Left lung (tissue), 10 donors: ENCODE measurements around the gene ZNF654. TPM values are rescaled to one million over a fixed set of nuclear protein-coding genes. Genes with fewer than 3 reads are reported as not detected.
"Not testable (repeated sequence)": the region's sequence is repeated elsewhere in the genome, so short reads cannot be mapped to it uniquely, and the experiment has no call there.

Source experiments
- ATAC-seq: fragments of 200-7000 bp; cut with Tn5 transposase; one replicate; pipeline ENCODE4 v1.9.1; 2020; ENCODE audit warnings: moderate library complexity
- DNase-seq, 4 donors: peaks; one replicate each; pipeline ENCODE4 v3.0.0-alpha.2; 2013 to 2020
- H3K27ac ChIP-seq, 2 donors: fragments of 200-600 bp; sonication (generic) in 1 of 2; one replicate each; pipeline versions ENCODE4 v1.5.0 to v1.8.0; 2020 to 2021
- H3K27me3 ChIP-seq, 2 donors: fragments of 200-600 bp; sonication (generic) in 1 of 2; one replicate each; pipeline versions ENCODE4 v1.5.0 to v1.8.0; 2020 to 2021
- H3K36me3 ChIP-seq, 2 donors: fragments of 200-600 bp; sonication (generic) in 1 of 2; one replicate each; pipeline versions ENCODE4 v1.5.0 to v1.8.0; 2020 to 2021
- H3K4me1 ChIP-seq, 2 donors: fragments of 200-600 bp; one replicate each; pipeline ENCODE4 v1.8.0; 2021
- H3K4me3 ChIP-seq, 2 donors: fragments of 200-600 bp; sonication (generic) in 1 of 2; one replicate each; pipeline versions ENCODE4 v1.5.0 to v1.8.0; 2020 to 2021; ENCODE audit warnings: mild to moderate bottlenecking in 1 of 2
- H3K9me3 ChIP-seq, 2 donors: fragments of 200-600 bp; sonication (generic) in 1 of 2; one replicate each; pipeline versions ENCODE4 v1.5.0 to v1.8.0; 2020 to 2021
- CTCF ChIP-seq, 2 donors: fragments of 200-600 bp; sonication (generic) in 1 of 2; IDR thresholded peaks; one replicate each; pipeline versions ENCODE4 v1.5.0 to v1.8.0; 2021; ENCODE audit warnings: antibody characterized with exemption in 2 of 2
- intact Hi-C, 2 donors: fragments of 100-400 bp; cut with DNase I; formaldehyde crosslinking; loops; one replicate each; pipeline versions ENCODE4 v1.11.2 to v1.14.2; 2022
- polyA plus RNA-seq, 6 donors: library from polyadenylated mRNA; unstranded; fragments of 120-200 nt; gene quantifications; one replicate each; pipeline ENCODE4 v1.2.1, GENCODE V29; 2013; ENCODE audit not compliant: insufficient read length in 6 of 6
- total RNA-seq, 2 donors: library from RNA; stranded (reverse); fragmentation: NEBNext Ultra II Directional; extraction: Animal tissue kit (Norgen Biotek cat#: 25700); gene quantifications; one replicate each; pipeline ENCODE4 v1.2.1, GENCODE V29; 2021
- donor health status: DM: no; HTN: yes; CAD: no.
- donor health status: DM: no; HTN: no; CAD: no.

The ZNF654 gene
- total and polyA plus RNA-seq, 8 donors: 12.5 to 26.6 (median 21.9) TPM

GRCh38 chr3:88167173-88167572 lies 108.1 kb downstream of the ZNF654 start:
- no peak overlapping the region for H3K27ac ChIP-seq
- peaks cover 0 to 4% of the 10 kb centered on the region in 2 donors for H3K36me3 ChIP-seq
- no peaks in the 10 kb centered on the region for H3K27me3 ChIP-seq
- ATAC-seq (no peak), DNase-seq (no peak)
- no peak overlapping the region for H3K4me3 ChIP-seq
- no peaks in the 10 kb centered on the region for H3K9me3 ChIP-seq
- no peak for TF ChIP-seq CTCF (IDR thresholded peaks at IDR 0.05)
- no peaks in the 10 kb centered on the region for H3K4me1 ChIP-seq
- intact Hi-C loops: no loop called here

- H3K9me3 ChIP-seq: no peaks in the 10 kb centered on the region
- DNase-seq (no peak), ATAC-seq (no peak)
- H3K27ac ChIP-seq: no peak overlapping the region
- intact Hi-C loops: no loop called here
- H3K4me3 ChIP-seq: no peak overlapping the region
- no peaks in the 10 kb centered on the region for H3K4me1 ChIP-seq
- H3K27me3 ChIP-seq: no peaks in the 10 kb centered on the region
- peaks cover 0 to 4% of the 10 kb centered on the region in 2 donors for H3K36me3 ChIP-seq
- no peak for TF ChIP-seq CTCF (IDR thresholded peaks at IDR 0.05)
Measured at GRCh38 chr3:88167704-88168103, 108.6 kb downstream of the ZNF654 start.

- DNase-seq (no peak), ATAC-seq (no peak)
- Histone ChIP-seq H3K27me3 (no peaks in the 10 kb centered on the region), H3K9me3 (no peaks in the 10 kb centered on the region), H3K4me3 (no peak overlapping the region), H3K4me1 (no peaks in the 10 kb centered on the region), H3K27ac (no peak overlapping the region), H3K36me3 (peaks cover 0 to 4% of the 10 kb centered on the region in 2 donors)
- TF ChIP-seq CTCF (IDR thresholded peaks at IDR 0.05): no peak
- intact Hi-C loops: no loop called here
Measured at GRCh38 chr3:88168171-88168570, 109.1 kb downstream of the ZNF654 start.

- no peak for TF ChIP-seq CTCF (IDR thresholded peaks at IDR 0.05)
- Histone ChIP-seq H3K27me3 (no peaks in the 10 kb centered on the region), H3K27ac (no peak overlapping the region), H3K9me3 (peaks cover 0 to 7% of the 10 kb centered on the region in 2 donors), H3K4me1 (no peaks in the 10 kb centered on the region), H3K4me3 (no peak overlapping the region), H3K36me3 (no peaks in the 10 kb centered on the region)
- intact Hi-C loops: no loop called here
- ATAC-seq: no peak
- peak in 2 of 4 donors; percentile 18 to 56 for DNase-seq
Measured at GRCh38 chr3:88180398-88180999, 121.4 kb downstream of the ZNF654 start.

GRCh38 chr3:88182165-88182918 lies 123.3 kb downstream of the ZNF654 start:
- H3K4me1 ChIP-seq, ATAC-seq, H3K4me3 ChIP-seq, DNase-seq, intact Hi-C loops, H3K36me3 ChIP-seq, H3K27ac ChIP-seq, H3K27me3 ChIP-seq: not testable (repeated sequence)
- H3K9me3 ChIP-seq: peaks cover 0 to 11% of the 10 kb centered on the region in 2 donors
